ENCODE measurements around the gene LTA.

- TF ChIP-seq, protein P1, sequence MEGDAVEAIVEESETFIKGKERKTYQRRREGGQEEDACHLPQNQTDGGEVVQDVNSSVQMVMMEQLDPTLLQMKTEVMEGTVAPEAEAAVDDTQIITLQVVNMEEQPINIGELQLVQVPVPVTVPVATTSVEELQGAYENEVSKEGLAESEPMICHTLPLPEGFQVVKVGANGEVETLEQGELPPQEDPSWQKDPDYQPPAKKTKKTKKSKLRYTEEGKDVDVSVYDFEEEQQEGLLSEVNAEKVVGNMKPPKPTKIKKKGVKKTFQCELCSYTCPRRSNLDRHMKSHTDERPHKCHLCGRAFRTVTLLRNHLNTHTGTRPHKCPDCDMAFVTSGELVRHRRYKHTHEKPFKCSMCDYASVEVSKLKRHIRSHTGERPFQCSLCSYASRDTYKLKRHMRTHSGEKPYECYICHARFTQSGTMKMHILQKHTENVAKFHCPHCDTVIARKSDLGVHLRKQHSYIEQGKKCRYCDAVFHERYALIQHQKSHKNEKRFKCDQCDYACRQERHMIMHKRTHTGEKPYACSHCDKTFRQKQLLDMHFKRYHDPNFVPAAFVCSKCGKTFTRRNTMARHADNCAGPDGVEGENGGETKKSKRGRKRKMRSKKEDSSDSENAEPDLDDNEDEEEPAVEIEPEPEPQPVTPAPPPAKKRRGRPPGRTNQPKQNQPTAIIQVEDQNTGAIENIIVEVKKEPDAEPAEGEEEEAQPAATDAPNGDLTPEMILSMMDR (IDR thresholded peaks at IDR 0.05), result no peak
- TF ChIP-seq, protein P2, sequence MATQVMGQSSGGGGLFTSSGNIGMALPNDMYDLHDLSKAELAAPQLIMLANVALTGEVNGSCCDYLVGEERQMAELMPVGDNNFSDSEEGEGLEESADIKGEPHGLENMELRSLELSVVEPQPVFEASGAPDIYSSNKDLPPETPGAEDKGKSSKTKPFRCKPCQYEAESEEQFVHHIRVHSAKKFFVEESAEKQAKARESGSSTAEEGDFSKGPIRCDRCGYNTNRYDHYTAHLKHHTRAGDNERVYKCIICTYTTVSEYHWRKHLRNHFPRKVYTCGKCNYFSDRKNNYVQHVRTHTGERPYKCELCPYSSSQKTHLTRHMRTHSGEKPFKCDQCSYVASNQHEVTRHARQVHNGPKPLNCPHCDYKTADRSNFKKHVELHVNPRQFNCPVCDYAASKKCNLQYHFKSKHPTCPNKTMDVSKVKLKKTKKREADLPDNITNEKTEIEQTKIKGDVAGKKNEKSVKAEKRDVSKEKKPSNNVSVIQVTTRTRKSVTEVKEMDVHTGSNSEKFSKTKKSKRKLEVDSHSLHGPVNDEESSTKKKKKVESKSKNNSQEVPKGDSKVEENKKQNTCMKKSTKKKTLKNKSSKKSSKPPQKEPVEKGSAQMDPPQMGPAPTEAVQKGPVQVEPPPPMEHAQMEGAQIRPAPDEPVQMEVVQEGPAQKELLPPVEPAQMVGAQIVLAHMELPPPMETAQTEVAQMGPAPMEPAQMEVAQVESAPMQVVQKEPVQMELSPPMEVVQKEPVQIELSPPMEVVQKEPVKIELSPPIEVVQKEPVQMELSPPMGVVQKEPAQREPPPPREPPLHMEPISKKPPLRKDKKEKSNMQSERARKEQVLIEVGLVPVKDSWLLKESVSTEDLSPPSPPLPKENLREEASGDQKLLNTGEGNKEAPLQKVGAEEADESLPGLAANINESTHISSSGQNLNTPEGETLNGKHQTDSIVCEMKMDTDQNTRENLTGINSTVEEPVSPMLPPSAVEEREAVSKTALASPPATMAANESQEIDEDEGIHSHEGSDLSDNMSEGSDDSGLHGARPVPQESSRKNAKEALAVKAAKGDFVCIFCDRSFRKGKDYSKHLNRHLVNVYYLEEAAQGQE (IDR thresholded peaks at IDR 0.05; ENCODE audit: insufficient read depth in 1 of 2, low read depth in 2 of 2, low read length in 1 of 2), result no peak
- no peak; the same call in 1 of the 2 replicates for TF ChIP-seq POLR2AphosphoS5 (IDR thresholded peaks at IDR 0.05; ENCODE audit: low read depth, low read length)
These were observed 49.3 kb downstream of the LTA start for GRCh38 chr6:31621320-31621939.

Measured in Panc1 (cell line).